GM23338 (cell line): ENCODE results near the gene SYT9. TPM values are rescaled to one million over a fixed set of nuclear protein-coding genes. Genes with fewer than 3 reads are reported as not detected.

ENCODE experiments used
- ATAC-seq: fragments of 200-7000 bp; cut with Tn5 transposase; 3 replicates; pipeline ENCODE4 v1.9.1; 2020
- DNase-seq: peaks from one replicate; pipeline ENCODE4 v3.0.0-alpha.2; 2015; ENCODE audit warnings: low spot score
- H2AFZ ChIP-seq: fragments of 200-600 bp; sonication (generic); 2 replicates; pipeline ENCODE4 v1.8.0; 2016; ENCODE audit warnings: antibody characterized with exemption, mild to moderate bottlenecking, moderate library complexity
- H3F3A ChIP-seq: fragments of 200-600 bp; sonication (generic); replicated peaks from 2 replicates; pipeline ENCODE4 v1.8.0; 2017; ENCODE audit warnings: antibody characterized with exemption, mixed run types, low read depth
- H3K27ac ChIP-seq: fragments of 200-600 bp; sonication (generic); 2 replicates; pipeline ENCODE4 v1.6.1; 2016; ENCODE audit warnings: low read depth
- H3K27me3 ChIP-seq: fragments of 200-600 bp; sonication (generic); 2 replicates; pipeline ENCODE4 v1.8.0; 2016; ENCODE audit warnings: mild to moderate bottlenecking, mixed run types, moderate library complexity; ENCODE audit not compliant: insufficient read depth
- H3K36me3 ChIP-seq: fragments of 200-600 bp; sonication (generic); 2 replicates; pipeline ENCODE4 v1.8.0; 2016; ENCODE audit warnings: mild to moderate bottlenecking; ENCODE audit not compliant: insufficient read depth
- H3K4me1 ChIP-seq: fragments of 200-600 bp; sonication (generic); 2 replicates; pipeline ENCODE4 v1.8.0; 2016; ENCODE audit warnings: mild to moderate bottlenecking, moderate library complexity; ENCODE audit not compliant: insufficient read depth
- H3K4me2 ChIP-seq: fragments of 200-600 bp; sonication (generic); 2 replicates; pipeline ENCODE4 v1.7.1; 2017; ENCODE audit warnings: mixed run types
- H3K4me3 ChIP-seq: fragments of 200-600 bp; sonication (generic); 2 replicates; pipeline ENCODE4 v1.6.1; 2016; ENCODE audit warnings: mixed run types
- H3K79me2 ChIP-seq: fragments of 200-600 bp; sonication (generic); replicated peaks from 2 replicates; pipeline ENCODE4 v1.8.0; 2017; ENCODE audit warnings: mild to moderate bottlenecking; ENCODE audit not compliant: insufficient read depth
- H3K9me2 ChIP-seq: fragments of 200-600 bp; sonication (generic); 2 replicates; pipeline ENCODE4 v1.8.0; 2017; ENCODE audit not compliant: insufficient read depth
- H4K20me1 ChIP-seq: fragments of 200-600 bp; sonication (generic); replicated peaks from 2 replicates; pipeline ENCODE4 v1.8.0; 2017; ENCODE audit warnings: mild to moderate bottlenecking; ENCODE audit not compliant: insufficient read depth
- H3K27ac Mint-ChIP-seq: 2 replicates; pipeline ENCODE4 v1.8.0; 2020; ENCODE audit warnings: inconsistent platforms, mild to moderate bottlenecking, moderate library complexity, mixed read lengths
- H3K27me3 Mint-ChIP-seq: 3 replicates; pipeline ENCODE4 v1.8.0; 2022; ENCODE audit warnings: low read depth, mild to moderate bottlenecking, moderate library complexity, mixed read lengths, inconsistent platforms; ENCODE audit not compliant: insufficient read depth, poor library complexity
- H3K36me3 Mint-ChIP-seq: 3 replicates; pipeline ENCODE4 v1.8.0; 2021; ENCODE audit warnings: low read depth, mild to moderate bottlenecking, inconsistent platforms, moderate library complexity, mixed read lengths
- H3K4me1 Mint-ChIP-seq: 3 replicates; pipeline ENCODE4 v1.8.0; 2020; ENCODE audit warnings: mild to moderate bottlenecking, inconsistent platforms, mixed read lengths
- H3K4me3 Mint-ChIP-seq: 3 replicates; pipeline ENCODE4 v1.8.0; 2021; ENCODE audit warnings: moderate library complexity, mild to moderate bottlenecking, inconsistent platforms, mixed read lengths
- H3K9me3 Mint-ChIP-seq: 3 replicates; pipeline ENCODE4 v1.8.0; 2020; ENCODE audit warnings: moderate library complexity, mild to moderate bottlenecking, inconsistent platforms, mixed read lengths
- CREB1 ChIP-seq: fragments of 250-450 bp; sonication (Bioruptor Pico); IDR thresholded peaks from 2 replicates; pipeline ENCODE4 v1.5.0; 2020; ENCODE audit warnings: low read depth, mild to moderate bottlenecking, moderate library complexity
- ETS1 ChIP-seq: IDR thresholded peaks from 2 replicates; pipeline ENCODE4 v1.6.1; 2016; ENCODE audit warnings: antibody characterized with exemption
- EZH2 ChIP-seq: fragments of 200-600 bp; sonication (generic); IDR thresholded peaks from one replicate; pipeline ENCODE4 v1.8.0; 2017; ENCODE audit warnings: antibody characterized with exemption, mild to moderate bottlenecking, low read depth; ENCODE audit not compliant: unreplicated experiment
- EZH2phosphoT487 ChIP-seq: fragments of 200-600 bp; sonication (generic); IDR thresholded peaks from one replicate; pipeline ENCODE4 v1.8.1; 2018; ENCODE audit warnings: antibody characterized with exemption; ENCODE audit not compliant: unreplicated experiment
- JUNB ChIP-seq: IDR thresholded peaks from one replicate; pipeline ENCODE4 v1.6.1; 2016; ENCODE audit warnings: antibody characterized with exemption; ENCODE audit not compliant: unreplicated experiment
- NANOG ChIP-seq: IDR thresholded peaks from 2 replicates; pipeline ENCODE4 v1.6.1; 2016; ENCODE audit warnings: antibody characterized with exemption, borderline replicate concordance
- POLR2AphosphoS5 ChIP-seq: IDR thresholded peaks from 2 replicates; pipeline ENCODE4 v1.6.1; 2016; ENCODE audit warnings: antibody characterized with exemption, low read depth
- STAT1 ChIP-seq: IDR thresholded peaks from one replicate; pipeline ENCODE4 v1.6.1; 2016; ENCODE audit warnings: antibody characterized with exemption; ENCODE audit not compliant: unreplicated experiment
- ZNF114 ChIP-seq: fragments of 250-450 bp; sonication (Bioruptor Pico); IDR thresholded peaks from 2 replicates; pipeline ENCODE4 v1.5.0; 2020; ENCODE audit warnings: mild to moderate bottlenecking, moderate library complexity
- ZNF331 ChIP-seq: fragments of 250-450 bp; sonication (Bioruptor Pico); IDR thresholded peaks from 2 replicates; pipeline ENCODE4 v1.5.0; 2020; ENCODE audit warnings: low read depth, mild to moderate bottlenecking, moderate library complexity
- ZNF462 ChIP-seq: fragments of 250-450 bp; sonication (Bioruptor Pico); IDR thresholded peaks from 2 replicates; pipeline ENCODE4 v1.5.0; 2020; ENCODE audit warnings: mild to moderate bottlenecking, moderate library complexity
- polyA plus RNA-seq: library from polyadenylated mRNA; unstranded; fragments of >200 nt; fragmentation: Nextera tagmentation; extraction: Ambion mirVana; gene quantifications from 2 replicates; pipeline ENCODE4 v1.2.1, GENCODE V29; 2016
- total RNA-seq: library from RNA; depleted of rRNA; stranded (reverse); fragments of >200 nt; shearing (Covaris generic); gene quantifications from 2 replicates; pipeline ENCODE4 v1.2.3, GENCODE V29; 2014
- TF ChIP-seq, protein P1 (sequence below): IDR thresholded peaks from one replicate; pipeline ENCODE4 v1.6.1; 2018; ENCODE audit warnings: antibody characterized with exemption; ENCODE audit not compliant: unreplicated experiment
- TF ChIP-seq, protein P2 (sequence below), 2 experiments: fragments of 200-600 bp in 1 of 2; sonication (generic) in 1 of 2; conservative IDR thresholded peaks; 2 replicates each; pipeline versions ENCODE4 v1.5.1 to v1.6.1; 2016 to 2017; ENCODE audit warnings: antibody characterized with exemption in 2 of 2, low read depth in 2 of 2, mild to moderate bottlenecking in 2 of 2, moderate library complexity in 1 of 2

Gene SYT9
- total and polyA plus RNA-seq, 2 experiments from 2014 or later: 0.91 to 2.4 TPM

GRCh38 chr11:7385532-7385931 lies 133.8 kb downstream of the SYT9 start:
- H3F3A ChIP-seq: no peaks in the 10 kb centered on the region
- Mint-ChIP-seq H3K27ac (no peak overlapping the region), H3K27me3 (no peaks in the 10 kb centered on the region), H3K4me3 (no peak overlapping the region), H3K9me3 (no peaks in the 10 kb centered on the region), H3K4me1 (no peaks in the 10 kb centered on the region), H3K36me3 (no peaks in the 10 kb centered on the region)
- H3K9me2 ChIP-seq: no peaks in the 10 kb centered on the region
- no peaks in the 10 kb centered on the region for H3K36me3 ChIP-seq
- H3K27me3 ChIP-seq: no peaks in the 10 kb centered on the region
- H4K20me1 ChIP-seq: no peaks in the 10 kb centered on the region
- H3K4me1 ChIP-seq: no peaks in the 10 kb centered on the region
- H3K4me3 ChIP-seq: no peak overlapping the region
- DNase-seq: no peak
- TF ChIP-seq ZNF462 (no peak), ETS1 (no peak), STAT1 (no peak), JUNB (no peak), EZH2 (no peak), ZNF114 (CRISPR knock-in tag) (no peak), ZNF331 (CRISPR knock-in tag) (no peak), POLR2AphosphoS5 (no peak), EZH2phosphoT487 (no peak), NANOG (no peak), CREB1 (CRISPR knock-in tag) (no peak)
- TF ChIP-seq, protein P1, sequence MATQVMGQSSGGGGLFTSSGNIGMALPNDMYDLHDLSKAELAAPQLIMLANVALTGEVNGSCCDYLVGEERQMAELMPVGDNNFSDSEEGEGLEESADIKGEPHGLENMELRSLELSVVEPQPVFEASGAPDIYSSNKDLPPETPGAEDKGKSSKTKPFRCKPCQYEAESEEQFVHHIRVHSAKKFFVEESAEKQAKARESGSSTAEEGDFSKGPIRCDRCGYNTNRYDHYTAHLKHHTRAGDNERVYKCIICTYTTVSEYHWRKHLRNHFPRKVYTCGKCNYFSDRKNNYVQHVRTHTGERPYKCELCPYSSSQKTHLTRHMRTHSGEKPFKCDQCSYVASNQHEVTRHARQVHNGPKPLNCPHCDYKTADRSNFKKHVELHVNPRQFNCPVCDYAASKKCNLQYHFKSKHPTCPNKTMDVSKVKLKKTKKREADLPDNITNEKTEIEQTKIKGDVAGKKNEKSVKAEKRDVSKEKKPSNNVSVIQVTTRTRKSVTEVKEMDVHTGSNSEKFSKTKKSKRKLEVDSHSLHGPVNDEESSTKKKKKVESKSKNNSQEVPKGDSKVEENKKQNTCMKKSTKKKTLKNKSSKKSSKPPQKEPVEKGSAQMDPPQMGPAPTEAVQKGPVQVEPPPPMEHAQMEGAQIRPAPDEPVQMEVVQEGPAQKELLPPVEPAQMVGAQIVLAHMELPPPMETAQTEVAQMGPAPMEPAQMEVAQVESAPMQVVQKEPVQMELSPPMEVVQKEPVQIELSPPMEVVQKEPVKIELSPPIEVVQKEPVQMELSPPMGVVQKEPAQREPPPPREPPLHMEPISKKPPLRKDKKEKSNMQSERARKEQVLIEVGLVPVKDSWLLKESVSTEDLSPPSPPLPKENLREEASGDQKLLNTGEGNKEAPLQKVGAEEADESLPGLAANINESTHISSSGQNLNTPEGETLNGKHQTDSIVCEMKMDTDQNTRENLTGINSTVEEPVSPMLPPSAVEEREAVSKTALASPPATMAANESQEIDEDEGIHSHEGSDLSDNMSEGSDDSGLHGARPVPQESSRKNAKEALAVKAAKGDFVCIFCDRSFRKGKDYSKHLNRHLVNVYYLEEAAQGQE: no peak
- TF ChIP-seq, protein P2, sequence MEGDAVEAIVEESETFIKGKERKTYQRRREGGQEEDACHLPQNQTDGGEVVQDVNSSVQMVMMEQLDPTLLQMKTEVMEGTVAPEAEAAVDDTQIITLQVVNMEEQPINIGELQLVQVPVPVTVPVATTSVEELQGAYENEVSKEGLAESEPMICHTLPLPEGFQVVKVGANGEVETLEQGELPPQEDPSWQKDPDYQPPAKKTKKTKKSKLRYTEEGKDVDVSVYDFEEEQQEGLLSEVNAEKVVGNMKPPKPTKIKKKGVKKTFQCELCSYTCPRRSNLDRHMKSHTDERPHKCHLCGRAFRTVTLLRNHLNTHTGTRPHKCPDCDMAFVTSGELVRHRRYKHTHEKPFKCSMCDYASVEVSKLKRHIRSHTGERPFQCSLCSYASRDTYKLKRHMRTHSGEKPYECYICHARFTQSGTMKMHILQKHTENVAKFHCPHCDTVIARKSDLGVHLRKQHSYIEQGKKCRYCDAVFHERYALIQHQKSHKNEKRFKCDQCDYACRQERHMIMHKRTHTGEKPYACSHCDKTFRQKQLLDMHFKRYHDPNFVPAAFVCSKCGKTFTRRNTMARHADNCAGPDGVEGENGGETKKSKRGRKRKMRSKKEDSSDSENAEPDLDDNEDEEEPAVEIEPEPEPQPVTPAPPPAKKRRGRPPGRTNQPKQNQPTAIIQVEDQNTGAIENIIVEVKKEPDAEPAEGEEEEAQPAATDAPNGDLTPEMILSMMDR (conservative IDR thresholded peaks at IDR 0.05; ENCODE audit: low read depth in 2 of 2): no peak
- no peak overlapping the region for H2AFZ ChIP-seq
- H3K79me2 ChIP-seq: no peaks in the 10 kb centered on the region
- no peak for ATAC-seq
- no peak overlapping the region for H3K4me2 ChIP-seq
- no peak overlapping the region for H3K27ac ChIP-seq
